Neural progenitor cell (in vitro differentiated cells): ENCODE results near the gene ADISSP. TPM values are rescaled to one million over a fixed set of nuclear protein-coding genes. Genes with fewer than 3 reads are reported as not detected.

ENCODE experiments used
- DNase-seq: peaks from one replicate; pipeline ENCODE4 v3.0.0-alpha.2; 2016; ENCODE audit warnings: low spot score
- H2AFZ ChIP-seq: fragments of 200-600 bp; sonication (generic); replicated peaks from 2 replicates; pipeline ENCODE4 v1.6.1; 2016; ENCODE audit warnings: antibody characterized with exemption
- H3F3A ChIP-seq: fragments of 200-600 bp; sonication (generic); 2 replicates; pipeline ENCODE4 v1.6.1; 2016; ENCODE audit warnings: antibody characterized with exemption, low read depth
- H3K27ac ChIP-seq: fragments of 200-600 bp; sonication (generic); 2 replicates; pipeline ENCODE4 v1.5.1; 2016; ENCODE audit warnings: mild to moderate bottlenecking
- H3K27me3 ChIP-seq: fragments of 200-600 bp; sonication (generic); 2 replicates; pipeline ENCODE4 v1.6.1; 2016; ENCODE audit warnings: mild to moderate bottlenecking, moderate library complexity
- H3K36me3 ChIP-seq: fragments of 200-600 bp; sonication (generic); 2 replicates; pipeline ENCODE4 v1.5.1; 2016
- H3K4me1 ChIP-seq: fragments of 200-600 bp; sonication (generic); 2 replicates; pipeline ENCODE4 v1.6.1; 2016; ENCODE audit warnings: mixed run types
- H3K4me2 ChIP-seq: fragments of 200-600 bp; sonication (generic); 2 replicates; pipeline ENCODE4 v1.6.1; 2016
- H3K4me3 ChIP-seq: fragments of 200-600 bp; sonication (generic); 2 replicates; pipeline ENCODE4 v1.5.1; 2016
- H3K79me2 ChIP-seq: fragments of 200-600 bp; sonication (generic); 2 replicates; pipeline ENCODE4 v1.6.1; 2016; ENCODE audit warnings: low read depth
- H3K9ac ChIP-seq: fragments of 200-600 bp; sonication (generic); 2 replicates; pipeline ENCODE4 v1.6.1; 2016
- H3K9me3 ChIP-seq: fragments of 200-600 bp; sonication (generic); 2 replicates; pipeline ENCODE4 v1.5.1; 2016; ENCODE audit warnings: low read depth
- H4K20me1 ChIP-seq: fragments of 200-600 bp; sonication (generic); 2 replicates; pipeline ENCODE4 v1.6.1; 2016; ENCODE audit warnings: low read depth
- H3K27ac Mint-ChIP-seq: 3 replicates; pipeline ENCODE4 v1.8.0; 2021; ENCODE audit warnings: mixed read lengths
- H3K27me3 Mint-ChIP-seq: 2 replicates; pipeline ENCODE4 v1.8.0; 2022; ENCODE audit warnings: low read depth, mild to moderate bottlenecking, inconsistent platforms, moderate library complexity, mixed read lengths; ENCODE audit not compliant: insufficient read depth
- H3K36me3 Mint-ChIP-seq: 3 replicates; pipeline ENCODE4 v1.8.0; 2021; ENCODE audit warnings: mixed read lengths
- H3K4me1 Mint-ChIP-seq: 3 replicates; pipeline ENCODE4 v1.8.0; 2021; ENCODE audit warnings: mixed read lengths
- H3K4me3 Mint-ChIP-seq: 3 replicates; pipeline ENCODE4 v1.8.0; 2021; ENCODE audit warnings: mild to moderate bottlenecking, moderate library complexity, mixed read lengths
- H3K9me3 Mint-ChIP-seq: 3 replicates; pipeline ENCODE4 v1.8.0; 2020; ENCODE audit warnings: mixed read lengths
- CTCF ChIP-seq: fragments of 200-600 bp; sonication (generic); IDR thresholded peaks from 2 replicates; pipeline ENCODE4 v1.5.1; 2017; ENCODE audit warnings: antibody characterized with exemption, mild to moderate bottlenecking
- EZH2 ChIP-seq: fragments of 200-600 bp; sonication (generic); IDR thresholded peaks from 2 replicates; pipeline ENCODE4 v1.6.1; 2017; ENCODE audit warnings: antibody characterized with exemption, mild to moderate bottlenecking, moderate library complexity
- EZH2phosphoT487 ChIP-seq: fragments of 200-600 bp; sonication (generic); IDR thresholded peaks from 2 replicates; pipeline ENCODE4 v1.6.1; 2017; ENCODE audit warnings: antibody characterized with exemption
- total RNA-seq: library from RNA; depleted of rRNA; stranded (reverse); fragments of >200 nt; gene quantifications from 2 replicates; pipeline ENCODE4 v1.2.3, GENCODE V29; 2015; ENCODE audit warnings: low replicate concordance

Gene ADISSP
- total RNA-seq, 1 donor from 2014 or later, result 17.6 TPM

GRCh38 chr20:3710011-3710466, 57.5 kb downstream of the ADISSP start:
- H3F3A ChIP-seq, result no peaks in the 10 kb centered on the region
- Mint-ChIP-seq H3K9me3 (no peaks in the 10 kb centered on the region), H3K4me1 (no peaks in the 10 kb centered on the region), H3K27ac (no peak overlapping the region), H3K27me3 (peaks cover 5% of the 10 kb centered on the region), H3K36me3 (no peaks in the 10 kb centered on the region), H3K4me3 (no peak overlapping the region)
- no peaks in the 10 kb centered on the region for H3K4me1 ChIP-seq
- no peaks in the 10 kb centered on the region for H3K9me3 ChIP-seq
- DNase-seq, result no peak
- H3K27ac ChIP-seq, result no peak overlapping the region
- no peaks in the 10 kb centered on the region for H3K79me2 ChIP-seq
- TF ChIP-seq EZH2 (no peak), EZH2phosphoT487 (no peak), CTCF (no peak)
- H3K9ac ChIP-seq, result no peak overlapping the region
- H3K36me3 ChIP-seq, result no peaks in the 10 kb centered on the region
- H3K27me3 ChIP-seq, result no peaks in the 10 kb centered on the region
- no peaks in the 10 kb centered on the region for H4K20me1 ChIP-seq
- H2AFZ ChIP-seq, result no peak overlapping the region
- no peak overlapping the region for H3K4me2 ChIP-seq
- no peak overlapping the region for H3K4me3 ChIP-seq

GRCh38 chr20:3707508-3707899, 60.0 kb downstream of the ADISSP start:
- H3K36me3 Mint-ChIP-seq, result no peaks in the 10 kb centered on the region
- H3K4me3 ChIP-seq, result no peak overlapping the region

GRCh38 chr20:3706774-3707507, 60.6 kb downstream of the ADISSP start:
- Mint-ChIP-seq H3K4me3 (no peak overlapping the region), H3K4me1 (no peaks in the 10 kb centered on the region), H3K27me3 (peaks cover 2% of the 10 kb centered on the region), H3K27ac (no peak overlapping the region), H3K9me3 (no peaks in the 10 kb centered on the region), H3K36me3 (no peaks in the 10 kb centered on the region)
- Histone ChIP-seq H3K9ac (no peak overlapping the region), H3K4me1 (no peaks in the 10 kb centered on the region), H3K4me2 (no peak overlapping the region), H3K9me3 (no peaks in the 10 kb centered on the region), H3K27ac (no peak overlapping the region), H2AFZ (no peak overlapping the region), H3K36me3 (no peaks in the 10 kb centered on the region), H3K4me3 (no peak overlapping the region), H4K20me1 (no peaks in the 10 kb centered on the region), H3F3A (no peaks in the 10 kb centered on the region), H3K27me3 (no peaks in the 10 kb centered on the region), H3K79me2 (no peaks in the 10 kb centered on the region)
- no peak for TF ChIP-seq EZH2phosphoT487
- TF ChIP-seq CTCF, result no peak
- no peak for TF ChIP-seq EZH2
- DNase-seq, result no peak

More at GRCh38 chr20:3707508-3707899, 60.0 kb downstream of the ADISSP start:
- DNase-seq, result no peak
- H3K27me3 Mint-ChIP-seq, result peaks cover 2% of the 10 kb centered on the region
- H3F3A ChIP-seq, result no peaks in the 10 kb centered on the region
- H3K27ac Mint-ChIP-seq, result no peak overlapping the region
- H3K27ac ChIP-seq, result no peak overlapping the region
- no peaks in the 10 kb centered on the region for H3K4me1 Mint-ChIP-seq
- H3K9me3 ChIP-seq, result no peaks in the 10 kb centered on the region
- H3K9ac ChIP-seq, result no peak overlapping the region
- H3K4me2 ChIP-seq, result no peak overlapping the region
- H3K4me1 ChIP-seq, result no peaks in the 10 kb centered on the region
- H3K36me3 ChIP-seq, result no peaks in the 10 kb centered on the region
- no peak overlapping the region for H3K4me3 Mint-ChIP-seq
- TF ChIP-seq EZH2 (no peak), CTCF (no peak), EZH2phosphoT487 (no peak)
- H2AFZ ChIP-seq, result no peak overlapping the region
- H3K27me3 ChIP-seq, result no peaks in the 10 kb centered on the region
- H3K9me3 Mint-ChIP-seq, result no peaks in the 10 kb centered on the region
- H3K79me2 ChIP-seq, result no peaks in the 10 kb centered on the region
- H4K20me1 ChIP-seq, result no peaks in the 10 kb centered on the region
